Activated CD8-positive, alpha-beta memory T cell treated with anti-CD3 and anti-CD28 coated beads for 36 hours (primary cell): ENCODE data around the gene SLC1A2. TPM values are rescaled to one million over a fixed set of nuclear protein-coding genes. Genes with fewer than 3 reads are reported as not detected.

Experiments used
- CTCF ChIA-PET: fragments of 350-600 bp; sonication (Branson Sonifier 250); formaldehyde crosslinking; loops from one replicate; lab custom pipeline; 2021; ENCODE audit warnings: antibody characterized with exemption; lab: Charles Lee
- POLR2A ChIA-PET: fragments of 350-600 bp; sonication (Branson Sonifier 250); formaldehyde crosslinking; loops from one replicate; lab custom pipeline; 2021; ENCODE audit warnings: antibody characterized with exemption; lab: Charles Lee
- total RNA-seq, 2 experiments: library from RNA; stranded (reverse); gene quantifications; one replicate each; pipeline ENCODE4 v1.2.3, GENCODE V29; 2021

SLC1A2 gene
- total RNA-seq, 2 experiments from 2014 or later: not detected

DNA sequence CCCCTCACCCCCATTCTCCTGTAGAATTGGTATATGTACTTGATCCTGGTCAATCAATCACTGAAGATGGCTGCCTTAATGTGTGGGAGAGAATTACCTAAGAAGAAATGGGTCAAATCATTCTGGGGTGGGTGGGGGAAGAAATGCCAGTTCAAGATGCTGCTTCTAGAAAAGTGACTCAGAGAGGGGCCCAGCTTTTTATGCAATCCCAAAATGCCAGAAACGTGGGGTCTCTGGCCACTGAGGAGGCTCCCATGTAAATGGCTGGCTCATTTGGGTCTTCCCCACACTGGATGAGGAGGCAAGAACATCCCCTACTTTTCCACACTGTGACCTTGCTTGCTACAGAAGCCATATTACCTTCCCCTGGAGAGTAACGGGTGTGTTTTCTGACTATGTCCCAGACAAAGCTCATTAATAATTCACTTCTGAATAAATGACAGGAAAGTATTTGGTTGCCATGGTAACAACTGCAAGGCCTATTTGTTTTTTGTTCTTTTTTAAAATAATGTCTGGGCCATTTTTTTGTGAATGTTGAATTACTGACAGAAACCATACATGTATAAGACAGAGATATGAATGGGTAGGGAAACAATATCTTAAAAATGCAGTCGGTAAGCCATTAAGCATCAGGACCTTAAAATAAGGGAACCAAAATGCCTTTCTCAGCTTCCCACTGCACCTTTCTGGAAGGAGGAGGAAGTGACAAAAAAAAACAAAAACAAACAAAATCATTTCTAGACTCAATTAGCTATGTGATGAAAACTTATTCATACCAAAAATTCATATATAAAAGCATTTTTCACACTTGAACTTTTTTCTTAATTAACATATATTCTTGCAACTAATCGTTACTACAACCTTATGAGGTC, 32.0 kb downstream of the SLC1A2 start:
- CTCF ChIA-PET: interaction anchor here (1.6 kb wide), 1 partner anchor 460 kb away, joined by 3 read pairs; no protein-coding TSS in a partner anchor
- POLR2A ChIA-PET: no interaction called here

DNA sequence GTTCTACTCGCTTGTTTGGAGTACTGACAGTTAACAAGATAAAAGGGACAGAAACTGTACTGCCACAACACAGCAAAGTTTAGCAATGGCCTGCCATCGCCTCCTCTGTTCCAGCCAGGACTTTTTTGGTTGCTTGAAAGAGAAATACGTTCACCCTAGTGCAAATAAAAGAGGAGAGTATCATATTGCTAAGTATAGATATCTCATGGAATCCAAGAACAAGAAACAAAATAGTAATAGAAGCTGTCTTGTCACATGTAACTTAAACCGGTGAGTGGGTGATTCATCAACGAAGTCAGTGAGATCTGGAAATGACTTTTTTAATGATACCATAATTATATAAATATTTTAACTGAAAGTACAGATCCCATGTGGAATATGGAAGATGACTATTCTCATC, 35.4 kb downstream of the SLC1A2 start:
- ChIA-PET CTCF (no interaction called here), POLR2A (no interaction called here)

DNA sequence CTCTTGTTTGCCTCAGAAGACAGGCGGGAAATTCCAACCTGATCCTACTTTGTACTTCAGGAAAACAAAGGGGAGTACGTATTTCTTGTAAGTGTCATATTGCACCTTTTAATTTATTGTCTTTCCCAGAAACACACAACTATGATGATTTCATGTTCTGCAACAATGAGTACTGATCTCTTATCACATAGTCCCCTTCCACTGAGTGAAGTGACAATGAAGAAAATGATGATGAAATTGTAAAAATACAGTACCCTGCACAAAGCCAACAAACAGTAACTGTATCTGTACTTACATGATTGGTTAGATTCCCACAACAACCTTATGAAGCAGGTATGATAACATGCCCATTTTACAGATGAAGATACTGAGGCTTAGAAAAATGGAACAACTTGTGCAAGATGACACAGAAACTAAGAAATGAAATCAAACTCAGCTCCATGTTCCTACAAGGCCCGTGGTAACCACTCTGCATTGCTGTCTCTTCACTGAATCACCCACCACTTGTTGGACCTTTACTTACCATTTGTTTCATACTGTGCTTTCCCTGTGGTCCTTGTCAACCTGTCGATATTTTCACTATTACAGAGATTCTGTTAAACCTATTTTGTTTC, 37.5 kb downstream of the SLC1A2 start:
- POLR2A ChIA-PET: no interaction called here
- CTCF ChIA-PET: interaction anchor here (0.5 to 0.8 kb wide), 2 partner anchors 105 to 913 kb away, joined by 3 read pairs; no protein-coding TSS in a partner anchor

DNA sequence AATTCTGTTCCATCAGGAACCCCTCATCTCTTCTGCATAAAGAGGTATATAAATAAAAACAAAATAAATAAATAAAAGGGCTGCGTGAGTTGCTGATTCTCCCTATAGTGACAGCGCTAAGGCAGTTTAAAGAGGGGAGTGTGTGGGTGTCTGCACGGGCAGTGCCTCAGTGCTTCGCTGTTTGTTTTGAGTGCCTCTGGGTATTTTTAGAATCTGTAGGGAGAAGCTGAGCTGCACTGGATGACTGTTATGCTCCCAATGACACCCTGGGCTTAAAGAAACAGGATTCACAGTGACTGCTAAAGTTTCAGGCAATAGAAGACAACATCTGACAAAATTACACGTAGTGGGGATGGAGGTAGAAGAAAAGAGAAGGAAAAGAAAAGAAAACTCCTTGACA, 38.8 kb downstream of the SLC1A2 start:
- POLR2A ChIA-PET: no interaction called here
- CTCF ChIA-PET: no interaction called here

DNA sequence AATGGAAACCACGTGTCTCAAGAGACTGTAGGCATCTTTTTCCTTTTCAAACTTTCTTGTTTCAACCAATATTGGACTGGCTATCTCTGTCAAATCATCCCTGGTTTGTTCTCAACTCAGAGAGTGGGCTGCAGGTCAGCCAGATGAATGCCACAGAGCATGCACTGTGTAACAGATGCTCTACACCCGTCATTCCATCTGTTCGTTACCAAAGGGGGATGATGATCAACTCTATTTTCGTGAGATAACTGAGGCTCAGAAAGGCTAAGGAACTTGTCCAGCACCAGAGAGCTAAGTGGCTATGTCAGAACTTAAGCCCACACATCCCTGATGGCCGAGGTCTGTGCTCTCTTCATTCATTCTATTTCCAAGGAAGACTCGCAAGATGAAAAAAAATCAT, 42.1 kb downstream of the SLC1A2 start:
- CTCF ChIA-PET: no interaction called here

DNA sequence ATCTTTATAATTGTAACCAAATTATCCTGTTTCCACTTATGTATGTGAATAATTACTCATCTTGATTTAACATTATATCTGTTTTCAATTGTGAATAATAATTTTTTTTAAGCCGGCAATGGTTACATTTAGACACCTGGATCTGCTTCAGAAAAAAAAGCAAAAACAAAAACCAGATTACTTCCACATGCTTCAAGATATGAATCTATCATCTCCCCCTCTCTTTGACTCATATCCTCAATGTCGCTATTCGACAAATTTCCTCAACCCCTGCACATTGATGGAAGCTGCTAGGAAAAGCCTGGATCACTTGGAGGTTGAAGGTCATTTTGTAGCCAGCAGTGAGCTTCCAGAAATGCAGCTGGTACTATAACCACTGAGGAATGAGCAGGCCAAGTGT, 42.7 kb downstream of the SLC1A2 start:
- ChIA-PET POLR2A (no interaction called here), CTCF (no interaction called here)

More for the DNA sequence above, 42.1 kb downstream of the SLC1A2 start:
- POLR2A ChIA-PET: no interaction called here

DNA sequence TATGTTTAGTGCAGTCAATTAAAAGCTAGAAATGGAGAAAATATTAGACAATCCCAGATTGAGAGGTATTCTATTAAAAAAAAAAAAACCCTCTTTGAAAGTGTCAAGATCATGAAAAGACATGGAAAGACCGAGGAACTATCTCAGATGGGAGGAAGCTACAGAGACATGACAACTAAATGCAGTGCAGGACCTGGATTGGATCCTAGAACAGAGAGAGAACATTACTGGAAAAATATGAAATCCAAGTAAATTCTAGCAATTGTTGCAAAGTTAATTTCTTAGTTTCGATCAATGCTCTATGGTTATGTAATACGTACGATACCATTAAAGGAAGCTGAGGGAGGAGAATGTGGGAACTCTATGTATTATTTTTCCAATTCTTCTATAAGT, 43.2 kb downstream of the SLC1A2 start:
- CTCF ChIA-PET: interaction anchor here (0.6 kb wide), 1 partner anchor 200 kb away, joined by 5 read pairs; no protein-coding TSS in a partner anchor
- POLR2A ChIA-PET: no interaction called here

DNA sequence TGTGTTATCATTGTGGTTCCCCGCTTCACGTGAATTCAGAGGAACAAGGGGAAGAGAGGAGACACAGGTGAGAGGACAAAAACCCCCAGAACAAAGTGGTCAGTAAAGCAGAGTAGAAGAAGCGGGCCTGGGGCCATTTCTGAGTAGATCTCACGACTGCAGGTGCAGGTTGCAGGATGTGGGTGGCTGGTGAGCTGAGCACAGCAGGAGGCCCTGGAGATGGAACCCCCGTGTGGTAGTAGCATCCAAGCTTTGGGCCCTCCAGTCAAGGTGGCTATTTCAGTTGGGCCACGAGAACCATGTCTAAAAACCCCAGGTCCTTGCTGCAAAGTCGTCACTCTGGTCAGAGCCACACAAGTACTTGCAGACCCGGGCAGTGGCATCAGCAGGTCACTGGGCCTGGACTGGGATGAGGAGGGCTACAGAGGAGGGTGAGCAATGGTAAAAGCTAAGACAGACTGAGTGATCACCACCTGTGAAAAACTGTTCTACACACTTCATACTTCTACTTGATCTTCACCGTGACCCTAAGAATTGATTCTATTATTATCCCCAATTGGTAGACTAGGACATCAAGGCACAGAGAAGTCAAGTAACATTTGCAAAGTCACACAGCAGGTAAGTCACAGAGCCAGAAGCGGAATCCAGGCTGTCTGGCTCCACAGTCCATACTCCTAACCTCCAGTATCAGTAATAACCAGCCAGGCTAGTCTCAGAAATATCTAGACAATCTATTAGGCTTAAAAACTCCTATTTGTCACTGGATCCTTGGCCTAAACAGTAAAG, 43.8 kb downstream of the SLC1A2 start:
- POLR2A ChIA-PET: no interaction called here
- CTCF ChIA-PET: interaction anchor here (0.6 kb wide), 1 partner anchor 200 kb away, joined by 5 read pairs; no protein-coding TSS in a partner anchor

DNA sequence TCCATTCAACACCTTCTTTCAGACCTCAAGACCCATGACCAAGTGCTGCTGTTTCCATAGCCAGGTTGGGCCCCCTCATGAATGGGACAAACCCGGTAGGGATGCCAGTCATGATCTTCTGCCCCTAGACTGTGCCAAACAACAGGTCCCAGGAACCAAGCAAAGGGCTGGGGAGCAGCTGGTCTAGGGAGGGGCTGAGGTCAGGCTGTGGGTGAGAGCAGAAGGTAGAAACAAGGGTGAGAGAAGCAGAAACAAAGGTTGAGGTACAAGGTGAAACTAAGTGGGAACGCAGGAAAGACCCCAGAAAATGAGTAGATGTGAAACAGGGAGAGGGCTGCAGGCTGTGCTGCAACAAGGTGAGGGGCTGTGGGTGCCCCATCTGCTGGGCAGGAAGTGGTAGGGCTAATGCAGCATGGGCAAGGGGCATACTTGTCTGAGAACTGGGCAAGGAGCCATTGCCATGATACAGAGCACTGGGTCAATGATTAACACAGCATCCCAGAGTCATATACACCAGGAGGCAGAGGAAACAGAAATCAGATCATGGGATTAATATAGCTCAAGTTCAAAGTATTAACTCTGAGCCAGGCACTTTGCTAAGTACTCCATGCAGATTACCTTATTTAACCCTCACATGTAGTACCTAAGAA, 45.9 kb downstream of the SLC1A2 start:
- ChIA-PET CTCF (no interaction called here), POLR2A (no interaction called here)

DNA sequence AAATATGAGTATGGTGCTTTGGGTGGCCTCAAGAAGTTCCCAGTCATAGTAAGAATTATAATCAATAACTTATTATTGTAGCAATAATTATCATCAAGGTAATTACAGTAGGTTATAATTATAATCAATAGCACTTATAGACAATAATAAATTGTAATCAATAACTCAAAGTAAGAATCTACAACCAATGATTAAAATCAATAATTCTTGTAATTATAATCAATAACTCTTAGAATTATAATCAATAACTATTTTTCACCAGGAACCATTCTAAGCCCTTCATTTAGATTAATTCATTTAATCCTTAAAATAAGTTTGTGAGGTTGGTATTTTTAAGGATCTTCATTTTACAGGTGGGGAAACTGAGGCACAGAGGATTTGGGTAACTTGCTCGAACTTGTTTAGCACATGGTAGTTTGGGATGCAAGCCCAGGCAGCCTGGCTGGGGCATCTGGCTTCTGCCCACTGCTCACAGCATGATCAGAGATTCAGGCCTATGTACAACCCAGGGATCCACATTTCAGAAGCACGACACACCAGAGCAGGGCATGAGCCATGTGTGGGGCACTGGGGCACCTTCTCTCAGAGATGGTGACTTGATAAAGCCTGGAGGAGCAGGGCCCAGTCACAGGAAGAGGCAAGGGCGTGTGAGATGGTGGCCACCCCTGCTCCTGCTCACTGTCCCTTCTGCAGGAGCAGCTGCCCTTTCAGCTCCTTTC, 46.6 kb downstream of the SLC1A2 start:
- CTCF ChIA-PET: no interaction called here
- POLR2A ChIA-PET: no interaction called here

DNA sequence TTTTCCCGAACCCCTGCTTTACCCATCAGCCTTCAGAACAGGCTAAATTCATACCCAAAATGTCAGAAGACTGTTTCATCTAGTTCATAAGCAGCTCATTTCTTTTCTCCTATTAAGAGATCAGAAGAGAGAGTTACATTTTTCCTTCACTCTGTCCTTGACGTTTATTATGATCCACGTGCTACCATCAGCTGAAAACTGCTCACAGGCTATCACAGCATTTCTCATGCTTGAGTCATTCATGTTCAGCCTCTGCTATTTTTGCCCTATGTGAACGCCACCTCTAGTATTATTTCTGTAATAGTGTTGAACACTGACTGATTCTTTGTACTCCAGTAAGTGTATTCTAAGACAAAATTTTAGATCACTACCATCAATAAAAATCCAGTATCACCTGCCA, 51.9 kb downstream of the SLC1A2 start:
- POLR2A ChIA-PET: no interaction called here
- CTCF ChIA-PET: interaction anchor here (1.0 kb wide), 1 partner anchor 31 kb away, joined by 3 read pairs; no protein-coding TSS in a partner anchor

DNA sequence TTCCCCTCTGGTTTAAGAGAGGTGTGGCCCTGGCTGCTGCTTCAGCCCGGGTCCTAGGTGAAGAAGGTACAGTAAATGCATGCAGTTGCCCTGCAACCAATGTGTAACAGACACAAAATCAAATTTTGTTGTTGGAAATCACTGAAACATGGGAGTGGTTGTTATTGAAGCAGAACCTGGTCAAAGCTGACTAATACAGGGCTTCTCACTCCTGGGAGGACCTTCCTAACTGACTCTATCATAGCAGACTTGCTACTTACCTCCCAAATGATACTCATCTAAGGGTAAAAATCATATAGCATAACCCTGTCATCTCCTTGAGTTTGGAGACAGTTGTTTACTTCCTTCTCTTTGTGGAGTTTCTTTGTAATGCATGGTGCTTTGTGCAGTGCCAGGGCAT, 52.6 kb downstream of the SLC1A2 start:
- POLR2A ChIA-PET: no interaction called here
- CTCF ChIA-PET: no interaction called here

DNA sequence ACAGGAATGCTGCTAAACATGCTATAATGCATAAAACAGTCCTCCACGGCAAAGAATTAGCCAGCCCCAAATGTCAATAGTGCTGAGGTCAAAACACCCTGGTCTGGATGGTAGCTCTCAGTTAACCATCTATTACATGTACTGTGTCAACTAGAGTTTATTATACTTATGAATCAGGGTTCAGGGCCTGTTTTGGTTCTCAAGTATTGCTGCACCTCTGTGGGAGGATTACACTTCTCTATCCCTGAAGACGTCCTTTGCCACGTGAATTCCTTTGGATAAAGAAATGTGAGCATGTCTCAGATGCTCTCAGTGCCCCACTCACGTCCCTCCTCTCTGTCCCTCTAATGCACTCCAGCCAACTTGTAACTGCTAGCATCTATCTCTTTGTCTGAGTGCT, 53.4 kb downstream of the SLC1A2 start:
- POLR2A ChIA-PET: no interaction called here
- CTCF ChIA-PET: no interaction called here

DNA sequence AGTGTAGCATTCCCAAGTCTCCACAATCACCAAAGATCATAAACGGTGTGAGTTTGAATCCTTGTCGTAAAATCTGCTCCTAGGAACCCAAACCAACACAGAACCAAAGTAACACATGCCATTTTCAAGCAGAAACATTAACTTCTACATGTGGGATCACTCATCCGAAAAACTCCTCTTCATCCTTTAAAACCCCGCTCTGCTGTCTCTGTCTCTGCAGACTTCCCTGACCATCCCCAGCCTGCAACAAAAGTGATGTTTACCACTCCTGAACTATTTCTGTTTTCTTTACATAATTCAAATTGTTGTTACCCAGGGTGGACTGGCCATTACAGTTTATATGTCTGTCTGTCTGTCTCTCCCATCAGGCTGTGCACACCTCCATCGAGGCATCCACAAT, 54.0 kb downstream of the SLC1A2 start:
- CTCF ChIA-PET: no interaction called here
- POLR2A ChIA-PET: no interaction called here

DNA sequence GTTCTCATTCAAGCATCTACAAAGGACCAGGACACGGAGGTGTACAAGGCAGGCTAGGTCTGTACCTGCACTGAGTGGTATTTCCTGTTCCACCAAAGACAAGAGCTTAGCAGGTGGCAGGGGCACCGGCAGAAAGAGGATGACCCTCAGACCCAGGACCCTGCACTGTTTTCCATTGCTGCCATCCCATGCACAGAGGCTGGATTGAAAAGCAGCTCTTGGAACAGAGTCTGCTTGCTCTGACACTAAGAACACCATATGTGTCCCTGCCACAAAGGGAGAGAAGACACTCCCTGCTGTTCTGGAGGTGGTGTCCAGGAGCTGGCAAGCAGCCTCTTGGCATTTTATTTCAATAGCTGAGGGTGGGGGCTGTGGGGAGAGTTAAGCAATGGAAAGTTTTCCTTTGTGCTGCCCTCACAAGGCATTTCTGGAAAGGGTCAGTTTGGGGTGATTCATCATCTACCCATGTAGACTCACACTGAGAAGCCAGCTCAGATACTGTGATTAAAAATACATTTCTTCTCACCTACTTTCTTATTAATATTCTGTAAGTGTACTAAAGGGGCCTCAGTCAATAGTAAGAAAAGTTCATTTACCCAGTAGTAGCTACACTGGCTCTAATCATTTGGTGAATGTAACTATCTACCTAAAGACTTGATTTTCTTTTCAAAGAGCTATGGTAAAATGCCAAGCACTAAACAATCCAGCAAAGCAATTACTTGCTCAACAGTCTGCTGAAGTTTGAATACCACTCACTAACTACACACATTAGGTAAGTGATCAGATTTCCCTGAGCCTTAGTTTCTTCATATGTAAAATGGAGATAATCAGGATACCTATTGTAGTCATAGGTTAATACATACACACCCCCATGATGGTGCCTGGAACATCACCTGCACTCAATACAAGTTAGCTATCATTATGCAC, 55.2 kb downstream of the SLC1A2 start:
- CTCF ChIA-PET: no interaction called here

DNA sequence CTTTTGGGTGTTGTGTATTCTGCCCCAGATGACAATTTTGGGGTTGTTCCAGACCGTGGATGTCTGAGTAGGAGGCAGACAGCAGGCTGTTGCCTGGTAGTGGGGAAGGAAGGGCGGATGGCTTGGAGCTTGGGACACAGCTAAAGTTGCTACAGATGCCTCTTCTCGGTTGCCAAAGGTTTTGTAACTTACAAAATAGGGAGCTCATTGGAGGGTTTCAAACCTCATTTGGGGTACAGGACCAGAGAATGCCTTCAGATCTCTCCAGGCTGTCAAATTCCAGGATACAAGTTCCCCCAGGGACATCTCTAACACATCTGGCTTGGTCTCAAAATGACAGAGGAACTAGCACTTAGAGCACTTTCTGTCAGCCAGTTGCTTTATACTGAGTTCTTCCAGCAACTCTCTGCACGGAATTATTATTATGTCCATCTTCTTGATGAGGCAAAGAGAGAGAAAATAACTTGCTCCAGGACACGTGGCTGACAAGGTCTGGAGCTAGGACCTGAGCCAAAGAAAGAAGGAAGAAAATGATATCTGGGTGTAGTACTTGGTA, 56.0 kb downstream of the SLC1A2 start:
- POLR2A ChIA-PET: no interaction called here

More for the DNA sequence above, 55.2 kb downstream of the SLC1A2 start:
- POLR2A ChIA-PET: no interaction called here

DNA sequence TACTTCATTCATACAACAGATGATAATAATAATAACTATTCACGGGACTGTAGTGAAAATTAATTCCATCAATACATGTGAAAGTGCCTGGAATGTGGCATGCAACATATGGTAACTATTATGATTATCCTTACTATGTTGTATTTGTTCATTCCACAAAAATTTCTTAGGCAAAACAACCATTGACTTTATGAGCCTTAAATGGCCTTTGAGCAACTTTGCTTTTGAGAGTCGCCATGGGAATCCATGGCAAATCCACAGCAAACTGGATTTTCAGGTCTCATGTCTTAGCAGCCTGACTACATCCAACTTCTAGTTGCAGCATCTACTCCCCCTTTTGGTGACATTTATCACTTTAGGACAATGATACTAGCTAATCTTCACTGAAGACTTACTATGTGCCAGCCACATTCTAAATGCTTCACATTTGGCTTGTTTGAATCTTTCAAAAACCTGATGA, 56.8 kb downstream of the SLC1A2 start:
- ChIA-PET POLR2A (no interaction called here), CTCF (no interaction called here)

More for the DNA sequence above, 56.0 kb downstream of the SLC1A2 start:
- CTCF ChIA-PET: no interaction called here
